ENCODE results near the gene THRA.

Gene THRA

DNA sequence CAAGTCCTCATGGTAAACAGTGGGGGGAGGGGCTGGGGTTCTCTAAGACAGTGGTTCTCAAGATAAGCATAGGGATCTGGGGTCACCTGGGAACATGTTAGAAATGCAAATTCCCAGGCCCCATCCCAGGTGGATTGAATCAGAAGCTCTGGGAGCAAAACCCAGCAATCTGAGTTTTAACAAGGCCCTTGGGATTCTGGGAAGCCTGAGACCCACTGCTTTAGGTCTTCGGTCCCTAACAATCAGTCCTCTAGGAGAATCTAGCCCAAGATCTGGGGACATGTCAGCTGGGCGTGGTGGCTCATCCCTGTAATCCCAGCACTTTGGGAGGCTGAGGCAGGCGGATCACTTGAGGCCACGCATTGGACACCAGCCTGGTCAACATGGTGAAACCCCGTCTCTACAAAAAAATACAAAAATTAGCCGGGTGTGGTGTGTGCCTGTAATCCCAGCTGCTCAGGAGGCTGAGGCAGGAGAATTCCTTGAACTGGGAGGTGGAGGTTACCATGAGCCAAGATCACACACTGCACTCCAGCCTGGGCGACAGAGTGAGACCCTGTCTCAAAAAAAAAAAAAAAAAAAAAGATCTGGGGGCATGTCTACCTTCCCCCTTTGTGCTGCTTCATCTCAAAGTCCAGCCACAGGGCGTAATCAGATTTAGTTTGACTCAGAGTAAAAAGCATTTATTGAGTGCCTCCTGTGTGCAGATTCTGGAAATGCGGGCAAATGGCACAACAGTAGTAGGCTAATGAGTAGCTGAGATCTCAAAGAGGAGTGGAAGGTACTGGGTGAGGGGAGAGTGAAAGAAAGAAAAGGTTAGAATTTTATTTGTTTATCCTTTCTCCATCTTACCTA lies 46.4 kb downstream of the THRA start:
- TF ChIP-seq, protein P1, sequence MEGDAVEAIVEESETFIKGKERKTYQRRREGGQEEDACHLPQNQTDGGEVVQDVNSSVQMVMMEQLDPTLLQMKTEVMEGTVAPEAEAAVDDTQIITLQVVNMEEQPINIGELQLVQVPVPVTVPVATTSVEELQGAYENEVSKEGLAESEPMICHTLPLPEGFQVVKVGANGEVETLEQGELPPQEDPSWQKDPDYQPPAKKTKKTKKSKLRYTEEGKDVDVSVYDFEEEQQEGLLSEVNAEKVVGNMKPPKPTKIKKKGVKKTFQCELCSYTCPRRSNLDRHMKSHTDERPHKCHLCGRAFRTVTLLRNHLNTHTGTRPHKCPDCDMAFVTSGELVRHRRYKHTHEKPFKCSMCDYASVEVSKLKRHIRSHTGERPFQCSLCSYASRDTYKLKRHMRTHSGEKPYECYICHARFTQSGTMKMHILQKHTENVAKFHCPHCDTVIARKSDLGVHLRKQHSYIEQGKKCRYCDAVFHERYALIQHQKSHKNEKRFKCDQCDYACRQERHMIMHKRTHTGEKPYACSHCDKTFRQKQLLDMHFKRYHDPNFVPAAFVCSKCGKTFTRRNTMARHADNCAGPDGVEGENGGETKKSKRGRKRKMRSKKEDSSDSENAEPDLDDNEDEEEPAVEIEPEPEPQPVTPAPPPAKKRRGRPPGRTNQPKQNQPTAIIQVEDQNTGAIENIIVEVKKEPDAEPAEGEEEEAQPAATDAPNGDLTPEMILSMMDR (IDR thresholded peaks at IDR 0.05; ENCODE audit: borderline replicate concordance, insufficient read depth, low read depth, low read length), result no peak
- H3K4me3 ChIP-seq (ENCODE audit: low read depth, low read length), result no peak overlapping the region

DNA sequence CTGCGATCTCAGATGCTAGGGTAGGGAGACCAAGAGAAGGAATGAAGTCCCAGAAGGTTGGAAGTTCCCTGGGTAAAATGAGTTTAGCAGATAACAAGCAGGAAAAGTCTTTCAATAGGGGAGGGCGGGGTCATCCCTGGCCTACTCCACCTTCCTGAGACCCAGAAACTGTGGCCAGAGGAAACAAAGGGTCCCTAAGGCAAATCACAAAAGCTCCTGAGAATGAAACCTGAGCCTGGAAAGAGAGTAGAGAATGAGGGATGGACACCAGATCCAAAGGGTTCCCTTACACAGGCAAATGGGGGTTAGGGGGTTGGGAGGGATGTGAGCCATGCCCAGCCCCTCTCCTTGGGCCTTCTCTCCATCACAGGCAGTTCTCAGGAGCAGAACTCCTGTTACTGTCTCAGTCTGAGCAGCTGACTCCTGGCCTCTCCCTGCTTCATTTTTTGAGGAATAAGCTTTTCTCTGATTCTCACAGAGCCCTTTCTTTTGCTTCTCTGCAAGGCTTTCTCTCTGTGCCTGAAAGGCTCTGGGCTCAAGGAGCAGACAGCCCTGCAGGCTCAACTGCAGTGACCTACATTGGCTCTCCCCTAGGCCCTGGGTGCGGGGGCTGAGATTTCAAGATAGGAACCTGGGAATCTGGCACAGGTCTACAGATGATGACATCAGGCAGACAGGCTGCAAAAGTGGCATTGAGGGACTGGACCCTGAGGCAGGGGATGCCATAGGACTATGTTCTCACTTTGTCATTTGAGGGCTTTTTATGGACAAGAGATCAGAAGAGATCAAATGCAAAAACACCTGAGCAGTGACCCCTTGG lies 47.5 kb downstream of the THRA start:
- H3K4me3 ChIP-seq (ENCODE audit: low read depth, low read length), result no peak overlapping the region
- TF ChIP-seq, protein P1 (IDR thresholded peaks at IDR 0.05; ENCODE audit: borderline replicate concordance, insufficient read depth, low read depth, low read length), result no peak

GRCh38 chr17:40111221-40112128 lies 48.7 kb downstream of the THRA start:
- H3K4me3 ChIP-seq (ENCODE audit: low read depth, low read length), result no peak overlapping the region
- TF ChIP-seq, protein P1 (IDR thresholded peaks at IDR 0.05; ENCODE audit: borderline replicate concordance, insufficient read depth, low read depth, low read length), result peak; percentile 78

DNA sequence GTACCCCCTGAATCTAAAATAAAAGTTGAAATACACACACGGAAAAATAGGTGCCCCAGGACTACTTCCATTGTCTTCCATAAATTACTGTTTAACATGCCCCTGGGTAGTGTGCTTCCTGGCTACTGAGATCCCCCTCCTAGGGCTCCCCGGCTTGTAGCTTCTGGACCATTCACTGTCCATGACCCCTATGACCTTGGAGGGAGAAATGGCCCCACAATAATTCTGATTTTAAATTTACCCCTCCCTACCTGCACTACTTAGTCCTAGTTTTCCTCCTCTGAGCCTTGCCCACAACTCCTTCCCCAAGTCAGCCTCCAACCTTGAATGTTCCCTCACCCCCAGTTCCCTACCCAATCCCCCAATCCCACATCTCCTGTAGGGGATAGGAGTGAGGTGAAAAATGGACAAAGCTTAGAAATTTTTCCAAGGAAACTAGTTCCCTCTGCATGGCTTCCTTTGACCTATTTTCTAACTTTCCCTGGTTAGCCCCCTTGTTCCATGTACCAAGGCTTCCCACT lies 49.5 kb downstream of the THRA start:
- TF ChIP-seq, protein P1 (IDR thresholded peaks at IDR 0.05; ENCODE audit: borderline replicate concordance, insufficient read depth, low read depth, low read length), result no peak
- H3K4me3 ChIP-seq (ENCODE audit: low read depth, low read length), result no peak overlapping the region

- TF ChIP-seq, protein P1 (IDR thresholded peaks at IDR 0.05; ENCODE audit: borderline replicate concordance, insufficient read depth, low read depth, low read length), result no peak
- H3K4me3 ChIP-seq (ENCODE audit: low read depth, low read length), result no peak overlapping the region
These were observed 49.9 kb downstream of the THRA start for GRCh38 chr17:40112718-40113109.

DNA sequence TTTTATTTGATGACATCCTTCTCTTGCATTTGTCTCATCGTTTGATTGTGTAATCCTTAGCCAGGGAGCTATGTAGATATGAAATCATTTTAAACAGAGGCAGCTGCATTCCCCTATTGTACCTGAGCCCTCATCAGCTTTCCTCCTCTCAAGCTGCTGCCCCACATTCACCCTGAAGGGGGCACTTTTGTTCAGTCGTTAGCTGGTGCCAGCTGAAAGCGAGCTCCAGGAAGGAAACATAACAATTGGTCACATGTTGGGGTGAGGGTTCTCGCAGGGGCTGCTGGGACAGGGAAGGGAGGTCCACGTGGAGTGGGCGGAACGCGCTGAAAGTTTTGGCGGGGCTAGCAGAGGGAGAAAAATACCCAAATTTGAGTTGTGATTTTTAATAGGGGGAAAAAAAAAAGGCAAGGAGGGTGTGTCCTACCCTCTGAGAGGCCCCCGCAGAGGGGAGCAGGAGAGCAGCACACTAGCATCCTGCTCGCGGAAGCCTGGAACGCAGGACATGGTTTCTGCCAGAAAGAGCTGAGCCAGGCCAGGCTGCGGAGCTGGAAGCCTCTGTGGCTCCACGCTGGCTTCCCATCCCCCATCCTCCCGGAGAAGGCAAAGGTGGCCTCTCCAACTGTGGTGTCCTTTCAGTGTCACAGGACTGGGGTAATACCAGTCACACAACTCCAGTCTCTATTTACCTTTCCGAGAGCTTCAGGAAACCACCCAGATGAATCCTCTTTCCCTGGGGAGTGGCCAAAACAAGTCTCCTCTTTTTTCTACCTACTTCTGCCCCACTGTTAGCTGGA lies 50.5 kb downstream of the THRA start:
- TF ChIP-seq, protein P1 (IDR thresholded peaks at IDR 0.05; ENCODE audit: borderline replicate concordance, insufficient read depth, low read depth, low read length), result peak; percentile 71; the same call in 1 of the 2 replicates
- H3K4me3 ChIP-seq (ENCODE audit: low read depth, low read length), result peak overlapping the region; percentile 46

Data from GM12875 (cell line).